HEK293T (cell line): Measurements from ENCODE around the gene RAB42.
"Not testable (repeated sequence)": the region's sequence is repeated elsewhere in the genome, so short reads cannot be mapped to it uniquely, and the experiment has no call there.

ENCODE experiments used
- CTCF ChIA-PET: fragments of 350-600 bp; formaldehyde crosslinking; extraction: SDS; loops from one replicate; lab custom pipeline; 2021; ENCODE audit warnings: antibody characterized with exemption, inconsistent platforms; lab: Yijun Ruan, JAX
- POLR2A ChIA-PET: fragments of 350-600 bp; formaldehyde crosslinking; extraction: SDS; loops from one replicate; lab custom pipeline; 2020; ENCODE audit warnings: antibody characterized with exemption, inconsistent platforms; lab: Yijun Ruan, JAX
- DNase-seq: peaks from one replicate; pipeline ENCODE4 v3.0.0; 2012; ENCODE audit warnings: mixed read lengths; ENCODE audit errors: extremely low spot score
- ARNT ChIP-seq: fragments of 450-650 bp; IDR thresholded peaks from 2 replicates; pipeline ENCODE4 v1.6.1; 2017; ENCODE audit warnings: mild to moderate bottlenecking
- BHLHE40 ChIP-seq: fragments of 450-650 bp; IDR thresholded peaks from 2 replicates; pipeline ENCODE4 v1.6.1; 2016; ENCODE audit warnings: mild to moderate bottlenecking, moderate library complexity, borderline replicate concordance
- CTBP1 ChIP-seq: fragments of 450-650 bp; IDR thresholded peaks from 2 replicates; pipeline ENCODE4 v1.6.1; 2016; ENCODE audit warnings: borderline replicate concordance
- ELF4 ChIP-seq: fragments of 450-650 bp; IDR thresholded peaks from 2 replicates; pipeline ENCODE4 v1.6.1; 2017; ENCODE audit warnings: antibody characterized with exemption
- FOXA1 ChIP-seq: fragments of 450-650 bp; IDR thresholded peaks from 2 replicates; pipeline ENCODE4 v1.6.1; 2016; ENCODE audit warnings: mild to moderate bottlenecking
- FOXK2 ChIP-seq: fragments of 450-650 bp; IDR thresholded peaks from 2 replicates; pipeline ENCODE4 v1.6.1; 2016; ENCODE audit warnings: mild to moderate bottlenecking
- FOXM1 ChIP-seq: fragments of 450-650 bp; IDR thresholded peaks from 2 replicates; pipeline ENCODE4 v1.6.1; 2017; ENCODE audit warnings: mild to moderate bottlenecking, borderline replicate concordance
- HDGF ChIP-seq: fragments of 450-650 bp; IDR thresholded peaks from 2 replicates; pipeline ENCODE4 v1.6.1; 2017; ENCODE audit warnings: antibody characterized with exemption, borderline replicate concordance
- L3MBTL2 ChIP-seq: fragments of 450-650 bp; conservative IDR thresholded peaks from 2 replicates; pipeline ENCODE4 v1.6.1; 2016; ENCODE audit warnings: mild to moderate bottlenecking
- LEF1 ChIP-seq: fragments of 450-650 bp; IDR thresholded peaks from 2 replicates; pipeline ENCODE4 v1.6.1; 2017; ENCODE audit warnings: mild to moderate bottlenecking, borderline replicate concordance
- NFRKB ChIP-seq: fragments of 450-650 bp; IDR thresholded peaks from 2 replicates; pipeline ENCODE4 v1.6.1; 2016; ENCODE audit warnings: mild to moderate bottlenecking, moderate library complexity
- SP1 ChIP-seq: fragments of 450-650 bp; IDR thresholded peaks from 2 replicates; pipeline ENCODE4 v1.6.1; 2017
- SUZ12 ChIP-seq: fragments of 450-650 bp; IDR thresholded peaks from 2 replicates; pipeline ENCODE4 v1.6.1; 2016; ENCODE audit warnings: mild to moderate bottlenecking
- TARDBP ChIP-seq: fragments of 450-650 bp; IDR thresholded peaks from 2 replicates; pipeline ENCODE4 v1.6.1; 2016
- ZNF384 ChIP-seq: fragments of 450-650 bp; IDR thresholded peaks from 2 replicates; pipeline ENCODE4 v1.6.1; 2016
- TF ChIP-seq, protein P1 (sequence below): fragments of 450-650 bp; IDR thresholded peaks from 2 replicates; pipeline ENCODE4 v1.6.1; 2016

RAB42 gene

DNA sequence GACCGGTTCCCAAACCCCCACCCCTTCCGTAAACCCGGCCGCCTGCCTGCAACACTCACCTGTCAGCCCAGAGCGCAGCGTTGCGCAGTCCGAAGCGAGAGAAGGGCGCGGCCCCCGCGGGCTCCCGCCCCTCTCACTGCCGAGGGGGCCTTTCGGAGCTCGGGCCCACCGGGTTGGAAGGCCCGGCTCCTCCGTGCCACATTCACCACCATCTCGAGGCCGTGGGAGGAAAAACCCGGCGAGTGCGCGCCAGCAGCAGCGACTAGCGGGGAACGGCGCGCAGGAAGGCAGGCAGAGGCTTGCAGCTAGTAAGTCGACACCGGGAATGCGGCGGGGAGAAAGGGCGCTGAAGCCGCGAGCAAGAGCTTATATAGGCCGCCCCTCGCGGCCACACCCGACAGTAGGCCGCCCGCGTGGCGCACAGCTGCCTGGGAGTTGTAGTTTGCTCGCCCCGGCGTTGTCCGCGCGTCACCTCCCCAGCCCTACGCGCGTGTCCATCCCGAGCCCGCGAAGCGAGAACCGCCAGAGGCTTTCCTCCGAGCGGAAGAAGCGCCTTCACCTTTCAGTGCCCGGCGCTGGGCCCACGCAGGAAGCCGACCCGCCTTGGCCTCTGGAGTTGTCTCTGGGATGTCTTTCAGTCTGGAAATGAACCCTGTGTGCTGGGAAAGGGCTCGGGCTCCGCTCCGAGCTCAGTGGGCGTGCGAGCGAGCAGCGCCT is 10.4 kb upstream of the RAB42 start:
- POLR2A ChIA-PET = interaction anchor here (0.6 to 4.1 kb wide), 57 partner anchors 9 to 704 kb away, joined by 3 to 92 read pairs (median 5); partner anchors contain the start of genes ATP5IF1, EYA3, GMEB1 and MED18
- CTCF ChIA-PET = interaction anchor here (0.9 to 1.3 kb wide), 5 partner anchors 9 to 333 kb away, joined by 3 to 5 read pairs (median 4); no protein-coding TSS in a partner anchor

DNA sequence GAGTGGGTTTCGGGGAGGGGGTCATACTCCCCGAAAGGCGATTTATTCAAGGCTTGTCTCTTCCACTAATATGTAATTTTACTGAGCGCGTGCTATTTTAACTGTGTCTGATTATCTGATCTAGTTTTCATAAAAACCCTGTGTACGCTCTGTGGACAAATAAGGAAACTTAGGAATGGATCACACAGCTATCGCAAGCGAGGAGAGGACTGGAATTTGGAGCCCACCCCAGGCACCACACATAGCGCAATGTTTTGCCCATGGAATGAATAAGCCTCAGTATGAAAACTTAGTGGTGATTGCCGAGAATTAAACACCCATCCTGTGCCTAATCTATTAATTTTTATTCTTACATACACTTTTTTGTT is 9.8 kb upstream of the RAB42 start:
- peak; percentile 56 for DNase-seq
- ChIA-PET POLR2A (interaction anchor here (0.7 to 4.1 kb wide), 48 partner anchors 8 to 705 kb away, joined by 3 to 92 read pairs (median 6); partner anchors contain the start of genes ATP5IF1, EYA3, GMEB1 and MED18), CTCF (interaction anchor here (0.9 to 1.2 kb wide), 2 partner anchors 8 to 333 kb away, joined by 4 to 5 read pairs; no protein-coding TSS in a partner anchor)
- TF ChIP-seq ELF4 (no peak), CTBP1 (no peak)

More for the DNA sequence above, 10.4 kb upstream of the RAB42 start:
- TF ChIP-seq CTBP1 = peak; percentile 43; the same call in 1 of the 2 replicates
- TF ChIP-seq ELF4 = peak; percentile 99
- TF ChIP-seq ZNF384 = no peak
- no peak for TF ChIP-seq BHLHE40
- no peak; the same call in 1 of the 2 replicates for TF ChIP-seq HDGF
- peak; percentile 88 for TF ChIP-seq TARDBP
- peak; percentile 97 for TF ChIP-seq L3MBTL2
- no peak for TF ChIP-seq NFRKB
- TF ChIP-seq FOXM1 = peak; percentile 44; the same call in 1 of the 2 replicates
- peak; percentile 100 for DNase-seq

DNA sequence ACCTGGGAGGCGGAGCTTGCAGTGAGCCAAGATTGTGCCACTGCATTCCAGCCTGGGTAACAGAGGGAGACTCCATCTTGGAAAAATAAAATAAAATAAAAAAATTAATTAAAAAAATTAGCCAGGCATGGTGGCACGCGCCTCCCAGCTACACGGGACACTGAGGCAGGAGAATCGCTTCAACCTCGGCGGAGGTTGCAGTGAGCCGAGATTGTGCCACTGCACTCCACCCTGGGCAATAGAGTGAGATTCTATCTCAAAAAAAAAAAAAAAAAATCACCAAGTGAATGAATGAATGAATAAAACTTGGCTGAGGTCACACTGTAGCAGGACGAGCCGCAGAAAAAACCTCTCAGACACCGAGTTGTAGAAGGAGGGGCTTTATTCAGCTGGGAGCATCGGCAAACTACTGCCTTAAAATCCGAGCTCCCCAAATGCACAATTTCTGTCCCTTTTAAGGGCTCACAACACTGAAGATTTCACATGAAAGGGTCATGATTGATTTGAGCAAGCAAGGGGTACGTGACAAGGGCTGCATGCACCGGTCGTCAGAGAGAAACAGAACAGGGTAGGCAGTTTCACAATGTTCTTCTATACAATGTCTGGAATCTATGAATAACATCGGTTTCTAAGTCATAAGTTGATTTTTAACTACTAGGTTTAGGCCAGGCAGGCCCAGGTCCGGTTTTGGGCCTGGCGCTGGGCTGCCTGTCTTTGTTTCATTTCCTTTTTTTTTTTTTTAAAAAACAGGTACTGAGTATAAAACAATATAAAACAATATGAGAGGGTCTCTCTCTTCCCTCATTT is 5.3 kb upstream of the RAB42 start:
- CTCF ChIA-PET, DNase-seq: not testable (repeated sequence)
- POLR2A ChIA-PET = interaction anchor here (0.6 kb wide), 1 partner anchor 74 kb away, joined by 3 read pairs; no protein-coding TSS in a partner anchor

DNA sequence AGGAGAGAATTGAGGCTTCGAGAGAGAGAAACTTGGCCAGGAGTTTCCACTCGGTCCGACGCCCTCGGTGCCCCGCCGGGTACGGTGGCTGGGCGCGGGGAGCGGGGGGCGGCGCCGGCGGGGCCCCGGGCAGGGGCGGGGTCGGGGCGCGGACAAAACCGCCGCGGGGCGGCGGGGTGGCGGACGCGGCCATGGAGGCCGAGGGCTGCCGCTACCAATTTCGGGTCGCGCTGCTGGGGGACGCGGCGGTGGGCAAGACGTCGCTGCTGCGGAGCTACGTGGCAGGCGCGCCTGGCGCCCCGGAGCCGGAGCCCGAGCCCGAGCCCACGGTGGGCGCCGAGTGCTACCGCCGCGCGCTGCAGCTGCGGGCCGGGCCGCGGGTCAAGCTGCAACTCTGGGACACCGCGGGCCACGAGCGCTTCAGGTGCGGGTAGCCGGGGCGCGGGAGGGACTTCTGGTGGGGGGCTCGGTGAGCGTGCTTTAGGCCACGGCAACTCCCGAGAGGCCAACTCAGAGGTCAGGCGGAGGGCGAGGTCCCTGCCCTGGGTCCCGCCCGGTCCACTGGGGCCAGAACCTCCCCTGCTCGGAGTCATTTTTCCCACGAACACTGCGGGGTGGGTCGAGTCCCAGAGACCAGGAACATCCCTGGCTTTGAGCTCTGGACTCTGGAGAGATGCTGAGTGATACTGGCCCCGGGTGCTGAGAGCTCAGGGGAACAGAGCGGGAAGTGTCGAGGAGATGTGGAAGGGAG is 431 bp downstream of the RAB42 start:
- ChIA-PET CTCF (no interaction called here), POLR2A (interaction anchor here (1.3 kb wide), 1 partner anchor 10 kb away, joined by 5 read pairs; no protein-coding TSS in a partner anchor)
- no peak for TF ChIP-seq FOXM1
- no peak for TF ChIP-seq ARNT
- no peak for TF ChIP-seq CTBP1
- TF ChIP-seq FOXA1 = no peak
- no peak for TF ChIP-seq ZNF384
- no peak for TF ChIP-seq TARDBP
- TF ChIP-seq LEF1 = no peak
- TF ChIP-seq NFRKB = no peak
- TF ChIP-seq BHLHE40 = no peak
- no peak for TF ChIP-seq L3MBTL2
- TF ChIP-seq, protein P1, sequence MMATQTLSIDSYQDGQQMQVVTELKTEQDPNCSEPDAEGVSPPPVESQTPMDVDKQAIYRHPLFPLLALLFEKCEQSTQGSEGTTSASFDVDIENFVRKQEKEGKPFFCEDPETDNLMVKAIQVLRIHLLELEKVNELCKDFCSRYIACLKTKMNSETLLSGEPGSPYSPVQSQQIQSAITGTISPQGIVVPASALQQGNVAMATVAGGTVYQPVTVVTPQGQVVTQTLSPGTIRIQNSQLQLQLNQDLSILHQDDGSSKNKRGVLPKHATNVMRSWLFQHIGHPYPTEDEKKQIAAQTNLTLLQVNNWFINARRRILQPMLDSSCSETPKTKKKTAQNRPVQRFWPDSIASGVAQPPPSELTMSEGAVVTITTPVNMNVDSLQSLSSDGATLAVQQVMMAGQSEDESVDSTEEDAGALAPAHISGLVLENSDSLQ = no peak
- TF ChIP-seq SUZ12 = no peak
- no peak for TF ChIP-seq SP1
- TF ChIP-seq ELF4 = no peak
- TF ChIP-seq HDGF = no peak
- TF ChIP-seq FOXK2 = no peak
- no peak for DNase-seq

DNA sequence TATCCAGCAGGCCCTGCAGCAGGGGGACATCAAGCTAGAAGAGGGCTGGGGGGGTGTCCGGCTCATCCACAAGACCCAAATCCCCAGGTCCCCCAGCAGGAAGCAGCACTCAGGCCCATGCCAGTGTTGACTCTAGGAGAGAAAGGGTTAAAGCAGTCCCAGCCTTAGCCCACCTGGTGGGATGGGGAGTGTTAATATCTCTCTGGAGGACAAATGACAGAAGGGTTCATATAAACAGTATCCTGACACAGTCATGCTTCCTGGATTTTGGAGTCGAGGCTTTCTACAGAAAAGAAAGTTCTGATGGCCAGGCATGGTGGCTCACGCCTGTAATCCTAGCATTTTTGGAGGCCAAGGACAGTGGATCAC is 1.9 kb downstream of the RAB42 start:
- CTCF ChIA-PET, DNase-seq: not testable (repeated sequence)
- POLR2A ChIA-PET = interaction anchor here (2.3 kb wide), 1 partner anchor 12 kb away, joined by 9 read pairs; no protein-coding TSS in a partner anchor

DNA sequence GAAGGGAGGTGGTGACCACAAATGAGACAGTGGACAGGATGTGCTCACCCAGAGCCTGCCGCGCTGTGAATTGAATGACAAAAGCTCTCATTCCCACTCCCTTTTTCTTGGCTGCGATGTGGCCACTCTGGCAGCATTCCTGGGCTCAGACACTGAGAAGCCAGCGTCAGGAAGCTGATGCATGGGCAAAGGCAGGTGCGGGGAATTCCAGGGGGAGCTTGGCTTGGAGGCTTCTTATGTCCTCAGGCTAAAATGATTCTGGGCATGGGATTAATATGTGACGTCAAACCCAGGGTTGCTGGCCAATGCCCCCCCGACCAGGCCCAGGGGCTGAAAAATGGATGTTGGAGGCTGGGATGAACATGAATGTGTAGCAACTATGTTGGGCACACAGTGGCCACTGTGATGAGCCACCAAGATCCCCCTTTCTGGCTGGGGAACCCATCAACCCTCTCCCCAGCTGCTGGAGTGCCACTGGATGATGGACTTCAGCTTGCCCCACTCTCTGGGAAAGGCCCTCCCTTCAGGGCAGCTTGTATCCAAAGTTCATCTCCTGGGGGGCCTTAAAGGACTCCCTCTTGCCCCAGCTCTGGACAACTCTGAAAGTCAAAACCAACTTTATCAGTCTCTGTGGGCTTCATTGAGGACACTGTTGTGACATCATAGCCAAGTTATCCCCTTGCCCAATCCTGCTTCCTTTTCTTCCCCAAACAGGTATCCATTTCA is 2.8 kb downstream of the RAB42 start:
- DNase-seq, CTCF ChIA-PET: not testable (repeated sequence)
- POLR2A ChIA-PET = interaction anchor here (2.3 kb wide), 1 partner anchor 13 kb away, joined by 9 read pairs; no protein-coding TSS in a partner anchor
